ENCODE results near the gene BRWD1.

GRCh38 chr21:39153842-39154241 is 159.6 kb downstream of the BRWD1 start:
- TF ChIP-seq CTCF (IDR thresholded peaks at IDR 0.05 in 8 of 11, conservative IDR thresholded peaks at IDR 0.05 in 3 of 11) (no peak), POLR2AphosphoS5 (IDR thresholded peaks at IDR 0.05) (no peak)
